B cell (primary cell): ENCODE results near the gene RERE.

ENCODE experiments used
- EZH2 ChIP-seq: IDR thresholded peaks from 2 replicates; pipeline ENCODE4 v1.6.1; 2012; ENCODE audit warnings: borderline replicate concordance, low read depth, mild to moderate bottlenecking, moderate library complexity, low read length; ENCODE audit not compliant: insufficient read depth, poor library complexity, severe bottlenecking
- TF ChIP-seq, protein P1 (sequence below): fragments of 200-600 bp; IDR thresholded peaks from one replicate; pipeline ENCODE4 v1.8.0; 2022; ENCODE audit warnings: antibody characterized with exemption, mild to moderate bottlenecking

DNA sequence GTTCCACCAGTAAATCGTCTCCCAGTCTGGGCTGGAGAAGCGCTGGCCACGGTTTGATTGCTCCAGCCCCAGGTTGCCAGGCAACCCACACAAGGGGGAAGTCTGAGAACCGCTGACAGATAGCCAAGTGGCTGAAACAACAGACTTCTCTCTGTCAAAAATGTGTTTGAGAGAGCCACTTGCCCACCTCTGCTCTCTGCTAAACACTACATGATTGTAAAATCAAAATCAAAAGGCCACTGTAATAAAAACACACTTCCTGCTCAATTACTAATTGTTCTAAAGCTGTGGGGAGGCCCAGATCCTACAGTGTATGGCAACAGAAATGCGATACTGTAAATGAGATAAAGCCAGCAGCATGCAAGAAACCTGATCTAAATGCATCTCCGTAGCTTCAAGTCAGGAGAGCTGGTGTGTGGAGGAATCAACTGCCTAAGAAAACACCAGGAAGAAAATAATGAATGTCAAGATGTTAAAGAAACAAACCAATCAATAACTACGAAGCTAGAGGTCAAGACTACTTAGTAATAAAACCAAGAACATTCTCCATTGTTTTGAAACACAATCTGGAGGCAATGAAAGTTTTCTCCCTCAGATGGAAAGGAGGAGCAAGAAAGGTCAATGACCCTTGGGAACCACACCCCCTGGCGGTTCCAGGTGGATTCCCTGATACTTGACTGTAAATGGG lies 378.3 kb downstream of the RERE start:
- TF ChIP-seq, protein P1, sequence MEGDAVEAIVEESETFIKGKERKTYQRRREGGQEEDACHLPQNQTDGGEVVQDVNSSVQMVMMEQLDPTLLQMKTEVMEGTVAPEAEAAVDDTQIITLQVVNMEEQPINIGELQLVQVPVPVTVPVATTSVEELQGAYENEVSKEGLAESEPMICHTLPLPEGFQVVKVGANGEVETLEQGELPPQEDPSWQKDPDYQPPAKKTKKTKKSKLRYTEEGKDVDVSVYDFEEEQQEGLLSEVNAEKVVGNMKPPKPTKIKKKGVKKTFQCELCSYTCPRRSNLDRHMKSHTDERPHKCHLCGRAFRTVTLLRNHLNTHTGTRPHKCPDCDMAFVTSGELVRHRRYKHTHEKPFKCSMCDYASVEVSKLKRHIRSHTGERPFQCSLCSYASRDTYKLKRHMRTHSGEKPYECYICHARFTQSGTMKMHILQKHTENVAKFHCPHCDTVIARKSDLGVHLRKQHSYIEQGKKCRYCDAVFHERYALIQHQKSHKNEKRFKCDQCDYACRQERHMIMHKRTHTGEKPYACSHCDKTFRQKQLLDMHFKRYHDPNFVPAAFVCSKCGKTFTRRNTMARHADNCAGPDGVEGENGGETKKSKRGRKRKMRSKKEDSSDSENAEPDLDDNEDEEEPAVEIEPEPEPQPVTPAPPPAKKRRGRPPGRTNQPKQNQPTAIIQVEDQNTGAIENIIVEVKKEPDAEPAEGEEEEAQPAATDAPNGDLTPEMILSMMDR = no peak
- no peak for TF ChIP-seq EZH2
